Measurements from ENCODE around the gene MLN.

Gene MLN

DNA sequence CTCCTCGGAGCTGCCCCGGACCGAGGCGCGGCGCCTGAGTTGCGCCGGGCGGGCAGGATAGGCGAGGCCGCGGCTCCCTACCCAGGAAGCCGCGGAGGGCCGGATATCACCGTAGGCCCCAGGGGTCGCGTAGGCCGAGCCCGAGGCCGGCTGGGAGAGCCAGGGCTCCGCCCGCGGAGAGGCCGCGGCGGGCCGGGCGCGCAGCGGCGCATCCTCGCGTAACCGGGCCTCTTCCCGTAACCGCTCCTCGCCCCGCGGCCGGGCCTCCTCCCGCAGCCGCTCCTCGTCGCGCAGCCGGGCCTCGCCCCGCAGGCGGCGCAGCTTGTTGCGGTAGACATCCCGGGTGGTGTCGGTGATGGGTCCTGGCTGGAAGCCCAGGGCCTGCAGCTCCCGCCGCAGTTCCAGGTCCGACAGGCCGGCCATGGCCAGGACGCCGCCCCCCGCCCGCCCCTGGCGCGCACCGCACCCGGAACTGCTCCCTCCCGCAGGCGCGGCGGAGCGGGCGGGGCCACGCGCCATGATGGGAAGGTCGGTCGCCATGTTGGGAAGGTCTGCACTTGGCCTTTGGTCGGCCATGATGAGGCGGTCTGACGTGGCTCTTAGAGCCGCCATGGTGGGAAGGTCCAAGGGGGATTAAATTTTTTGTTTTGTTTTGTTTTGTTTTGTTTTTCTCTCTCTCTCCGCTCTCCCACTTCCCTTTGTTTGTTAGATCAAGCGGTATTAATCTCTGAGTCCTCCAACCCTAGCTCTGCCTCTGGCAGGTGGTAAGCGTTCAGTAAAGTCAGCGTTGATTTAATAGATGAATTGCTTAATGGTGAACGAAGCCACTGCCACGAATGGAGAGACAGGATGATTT lies 14.9 kb downstream of the MLN start, which contains the start of gene LEMD2:
TSS of gene LEMD2 (minus strand) at position 437 of the 856 bp plus-strand sequence. CDS start at position 423, 14 bp downstream.
- H4K20me1 ChIP-seq (ENCODE audit: insufficient read depth, low read length) = peaks cover 14% of the 10 kb centered on the region
- no peaks in the 10 kb centered on the region for H3K9me3 ChIP-seq (ENCODE audit: insufficient read depth, low read length)
- peaks cover 14% of the 10 kb centered on the region for H3K36me3 ChIP-seq (replicated peaks; ENCODE audit: low read depth, low read length)
- TF ChIP-seq, protein P1, sequence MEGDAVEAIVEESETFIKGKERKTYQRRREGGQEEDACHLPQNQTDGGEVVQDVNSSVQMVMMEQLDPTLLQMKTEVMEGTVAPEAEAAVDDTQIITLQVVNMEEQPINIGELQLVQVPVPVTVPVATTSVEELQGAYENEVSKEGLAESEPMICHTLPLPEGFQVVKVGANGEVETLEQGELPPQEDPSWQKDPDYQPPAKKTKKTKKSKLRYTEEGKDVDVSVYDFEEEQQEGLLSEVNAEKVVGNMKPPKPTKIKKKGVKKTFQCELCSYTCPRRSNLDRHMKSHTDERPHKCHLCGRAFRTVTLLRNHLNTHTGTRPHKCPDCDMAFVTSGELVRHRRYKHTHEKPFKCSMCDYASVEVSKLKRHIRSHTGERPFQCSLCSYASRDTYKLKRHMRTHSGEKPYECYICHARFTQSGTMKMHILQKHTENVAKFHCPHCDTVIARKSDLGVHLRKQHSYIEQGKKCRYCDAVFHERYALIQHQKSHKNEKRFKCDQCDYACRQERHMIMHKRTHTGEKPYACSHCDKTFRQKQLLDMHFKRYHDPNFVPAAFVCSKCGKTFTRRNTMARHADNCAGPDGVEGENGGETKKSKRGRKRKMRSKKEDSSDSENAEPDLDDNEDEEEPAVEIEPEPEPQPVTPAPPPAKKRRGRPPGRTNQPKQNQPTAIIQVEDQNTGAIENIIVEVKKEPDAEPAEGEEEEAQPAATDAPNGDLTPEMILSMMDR (IDR thresholded peaks at IDR 0.05; ENCODE audit: low read depth, low read length) = no peak
- no peak for TF ChIP-seq EZH2phosphoT487 (IDR thresholded peaks at IDR 0.05; ENCODE audit: low read depth)
- peak within 1 kb of the TSS; percentile 67 for H3K27ac ChIP-seq (ENCODE audit: low read length)
- peak within 1 kb of the TSS; percentile 85 for H3K4me2 ChIP-seq (ENCODE audit: low read length)
- H3K27me3 ChIP-seq (ENCODE audit: low read depth, low read length) = no peaks in the 10 kb centered on the region
- H2AFZ ChIP-seq (ENCODE audit: low read depth, low read length) = peak within 1 kb of the TSS; percentile 93
- peaks cover 42% of the 10 kb centered on the region for H3K79me2 ChIP-seq (ENCODE audit: low read length)
- H3K4me3 ChIP-seq (ENCODE audit: low read length) = peak within 1 kb of the TSS; percentile 88
- peaks cover 12% of the 10 kb centered on the region for H3K4me1 ChIP-seq (ENCODE audit: low read length)
- peak within 1 kb of the TSS; percentile 77 for H3K9ac ChIP-seq (ENCODE audit: low read length)

DNA sequence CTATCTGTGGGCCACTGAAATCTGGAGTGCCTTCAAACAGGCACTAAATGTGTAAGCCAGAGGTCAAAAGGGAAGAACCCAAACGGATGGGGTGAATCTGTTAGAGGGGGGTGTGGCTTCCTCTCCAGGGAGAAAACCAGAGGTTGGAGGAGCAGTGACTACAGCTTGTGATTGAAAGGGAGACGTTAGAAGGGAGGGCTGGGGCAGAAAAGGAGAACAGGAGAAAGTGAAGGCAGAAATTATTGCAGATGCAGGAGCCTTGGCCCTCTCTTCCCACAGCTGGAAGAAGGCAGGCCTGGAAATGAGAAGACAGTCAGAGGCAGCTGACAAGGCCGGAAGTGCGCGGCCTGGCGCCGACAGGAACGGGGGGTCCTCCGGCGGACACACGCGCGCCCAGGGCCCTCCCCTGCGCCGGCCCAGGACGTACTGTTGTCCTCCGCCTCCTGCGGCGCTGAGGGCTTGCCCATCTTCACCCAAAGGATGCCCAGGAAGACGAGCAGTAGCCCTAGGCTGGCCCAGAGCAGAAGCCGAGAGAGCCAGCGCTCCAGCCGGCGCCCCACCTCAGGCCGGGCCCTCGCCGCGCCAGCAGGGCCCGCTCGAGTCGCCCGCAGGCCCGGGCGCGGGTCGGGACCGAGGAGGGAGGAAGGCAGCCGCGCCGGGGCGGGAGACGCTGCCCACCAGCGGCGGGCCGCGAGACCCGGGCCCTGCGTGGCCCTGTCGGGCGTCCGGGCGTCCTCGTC lies 15.7 kb downstream of the MLN start:
- Histone ChIP-seq H3K79me2 (ENCODE audit: low read length) (peaks cover 42% of the 10 kb centered on the region), H4K20me1 (ENCODE audit: insufficient read depth, low read length) (peaks cover 14% of the 10 kb centered on the region), H3K27me3 (ENCODE audit: low read depth, low read length) (no peaks in the 10 kb centered on the region), H2AFZ (ENCODE audit: low read depth, low read length) (0 out of 2 replicates have a peak overlapping the region, but pooled peaks have one; percentile 11), H3K4me1 (ENCODE audit: low read length) (peaks cover 12% of the 10 kb centered on the region), H3K9ac (ENCODE audit: low read length) (peak overlapping the region; percentile 77), H3K9me3 (ENCODE audit: insufficient read depth, low read length) (no peaks in the 10 kb centered on the region), H3K4me2 (ENCODE audit: low read length) (peak overlapping the region; percentile 85), H3K36me3 (replicated peaks; ENCODE audit: low read depth, low read length) (peaks cover 16% of the 10 kb centered on the region), H3K27ac (ENCODE audit: low read length) (peak overlapping the region; percentile 67), H3K4me3 (ENCODE audit: low read length) (peak overlapping the region; percentile 88)
- TF ChIP-seq, protein P1 (IDR thresholded peaks at IDR 0.05; ENCODE audit: low read depth, low read length) = no peak
- no peak for TF ChIP-seq EZH2phosphoT487 (IDR thresholded peaks at IDR 0.05; ENCODE audit: low read depth)

DNA sequence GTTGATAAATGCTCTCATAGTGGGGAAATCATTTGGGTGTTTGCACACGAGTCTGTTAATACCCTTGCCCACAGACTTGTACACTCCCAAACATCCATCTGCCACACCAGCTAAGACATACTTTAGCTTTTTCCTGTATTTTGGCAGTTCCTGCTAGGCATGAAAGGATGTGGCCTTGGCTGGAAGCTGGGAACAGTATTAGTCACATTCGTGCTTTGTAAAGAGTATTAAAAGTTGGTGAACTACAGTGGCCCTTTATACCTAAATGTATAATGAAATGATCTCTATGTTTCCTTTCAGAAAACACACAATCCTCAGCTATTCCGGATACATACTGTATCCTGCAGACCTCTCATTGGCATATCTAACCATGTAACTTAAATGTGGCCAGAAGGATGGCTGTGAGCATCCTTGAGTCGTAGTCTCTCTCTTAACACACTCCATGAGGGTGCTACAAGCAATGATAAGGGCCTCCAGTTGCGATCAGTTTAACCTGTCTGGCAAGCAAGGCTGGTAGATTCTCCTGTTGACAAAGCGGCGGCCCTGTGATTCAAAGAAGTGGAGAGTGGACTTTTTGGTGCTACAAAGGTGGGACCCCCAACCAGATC lies 16.4 kb downstream of the MLN start:
- H3K36me3 ChIP-seq (replicated peaks; ENCODE audit: low read depth, low read length) = peaks cover 18% of the 10 kb centered on the region
- no peaks in the 10 kb centered on the region for H3K9me3 ChIP-seq (ENCODE audit: insufficient read depth, low read length)
- H4K20me1 ChIP-seq (ENCODE audit: insufficient read depth, low read length) = peaks cover 14% of the 10 kb centered on the region
- H2AFZ ChIP-seq (ENCODE audit: low read depth, low read length) = no peak overlapping the region
- H3K27ac ChIP-seq (ENCODE audit: low read length) = peak overlapping the region; percentile 67
- H3K79me2 ChIP-seq (ENCODE audit: low read length) = peaks cover 42% of the 10 kb centered on the region
- H3K9ac ChIP-seq (ENCODE audit: low read length) = peak overlapping the region; percentile 77
- peak overlapping the region; percentile 88 for H3K4me3 ChIP-seq (ENCODE audit: low read length)
- no peak for TF ChIP-seq EZH2phosphoT487 (IDR thresholded peaks at IDR 0.05; ENCODE audit: low read depth)
- TF ChIP-seq, protein P1 (IDR thresholded peaks at IDR 0.05; ENCODE audit: low read depth, low read length) = no peak
- H3K27me3 ChIP-seq (ENCODE audit: low read depth, low read length) = no peaks in the 10 kb centered on the region
- H3K4me2 ChIP-seq (ENCODE audit: low read length) = peak overlapping the region; percentile 85
- peaks cover 12% of the 10 kb centered on the region for H3K4me1 ChIP-seq (ENCODE audit: low read length)
